Stomach (tissue), 9 donors: ENCODE measurements around the gene DCD. TPM values are rescaled to one million over a fixed set of nuclear protein-coding genes. Genes with fewer than 3 reads are reported as not detected.

Source experiments
- DNase-seq, 2 donors: peaks; one replicate each; pipeline versions ENCODE4 v3.0.0 to v3.0.0-alpha.2; 2013 to 2019
- H3K27ac ChIP-seq, 5 donors: fragments of 200-600 bp in 4 of 5; sonication (generic) in 4 of 5; one replicate each; pipeline ENCODE4 v1.5.1; 2013 to 2019; ENCODE audit warnings: mild to moderate bottlenecking in 1 of 5, moderate library complexity in 1 of 5
- H3K27me3 ChIP-seq, 3 donors: fragments of 200-600 bp; sonication (generic); one replicate each; pipeline ENCODE4 v1.5.1; 2017 to 2019; ENCODE audit warnings: mixed run types in 1 of 3
- H3K36me3 ChIP-seq, 4 donors: fragments of 200-600 bp; sonication (generic); 1 replicate in 3 of 4; 2 replicates in 1 of 4; pipeline ENCODE4 v1.5.1; 2016 to 2019
- H3K4me1 ChIP-seq, 4 donors: fragments of 200-600 bp; sonication (generic); one replicate each; pipeline ENCODE4 v1.5.1; 2016 to 2019
- H3K4me3 ChIP-seq, 4 donors: fragments of 200-600 bp; sonication (generic) in 3 of 4; one replicate each; pipeline ENCODE4 v1.5.1; 2016 to 2019; ENCODE audit warnings: mild to moderate bottlenecking in 1 of 4
- H3K9me3 ChIP-seq, 4 donors: fragments of 200-600 bp; sonication (generic); one replicate each; pipeline ENCODE4 v1.5.1; 2016 to 2019
- CTCF ChIP-seq, 7 experiments: fragments of 450-650 bp in 4 of 7; fragments of 200-600 bp in 3 of 7; sonication (generic) in 3 of 7; IDR thresholded peaks; one replicate each; pipeline ENCODE4 v1.5.1; 2016 to 2019; ENCODE audit warnings: antibody characterized with exemption in 7 of 7, control low read depth in 2 of 7, mild to moderate bottlenecking in 1 of 7
- EP300 ChIP-seq: sonication (generic); formaldehyde crosslinking; IDR thresholded peaks from one replicate; pipeline ENCODE4 v1.6.1; 2017; ENCODE audit warnings: antibody characterized with exemption
- POLR2A ChIP-seq, 4 donors: fragments of 450-650 bp; IDR thresholded peaks; one replicate each; pipeline ENCODE4 v1.6.1; 2016; ENCODE audit warnings: antibody characterized with exemption in 4 of 4, control low read depth in 2 of 4, mild to moderate bottlenecking in 1 of 4, moderate library complexity in 1 of 4
- POLR2AphosphoS5 ChIP-seq, 3 donors: sonication (generic); formaldehyde crosslinking; IDR thresholded peaks; one replicate each; pipeline ENCODE4 v1.6.1; 2016; ENCODE audit warnings: antibody characterized with exemption in 3 of 3
- WGBS, 5 donors: extraction: QIAGEN DNeasy Blood & Tissue Kit in 3 of 5; methylation state at CpG; one replicate each; pipeline versions ENCODE4 v1.1.5 to v1.1.7; 2013 to 2018; 5-methylcytosine and 5-hydroxymethylcytosine counted together
- intact Hi-C: fragments of 100-400 bp; cut with DNase I; formaldehyde crosslinking; loops from one replicate; pipeline ENCODE4 v1.15.1; 2023; ENCODE audit warnings: low total_unique reads
- polyA plus RNA-seq, 3 donors: library from polyadenylated mRNA; stranded (reverse); fragments of 200-250 nt; gene quantifications; one replicate each; pipeline ENCODE4 v1.2.3, GENCODE V29; 2013
- total RNA-seq, 5 donors: library from RNA; depleted of rRNA; stranded (reverse); fragments of >200 nt; gene quantifications; one replicate each; pipeline versions ENCODE4 v1.1.0 to v1.2.3, GENCODE V29; 2014 to 2016
- donor health status: healthy with polysubstance abuse.
- donor health status: Bipolar disorder and iron deficiency.
- donor health status: healthy.

DCD gene
- total and polyA plus RNA-seq, 8 donors, result not detected

GRCh38 chr12:54611715-54612149, 36.4 kb downstream of the DCD start:
- DNase-seq, result no peak

GRCh38 chr12:54608769-54609168, 39.4 kb downstream of the DCD start:
- Histone ChIP-seq H3K4me3 (no peak overlapping the region), H3K36me3 (no peaks in the 10 kb centered on the region), H3K27ac (no peak overlapping the region), H3K27me3 (peaks cover 0 to 9% (median 0%) of the 10 kb centered on the region in 3 donors), H3K9me3 (no peaks in the 10 kb centered on the region), H3K4me1 (no peaks in the 10 kb centered on the region)
- TF ChIP-seq EP300 (no peak), POLR2A (IDR thresholded peaks at IDR 0.05) (no peak)
- intact Hi-C loops, result no loop called here
- DNase-seq, result no peak
- WGBS, 5 donors, result 71 to 81% (median 80%) methylated on average over 2 of the region's 2 CpGs

More at GRCh38 chr12:54611715-54612149, 36.4 kb downstream of the DCD start:
- H3K4me1 ChIP-seq, result no peaks in the 10 kb centered on the region
- no peak overlapping the region for H3K27ac ChIP-seq
- no peaks in the 10 kb centered on the region for H3K9me3 ChIP-seq
- H3K27me3 ChIP-seq, result peaks cover 0 to 18% (median 0%) of the 10 kb centered on the region in 3 donors
- TF ChIP-seq POLR2A (IDR thresholded peaks at IDR 0.05), result no peak
- TF ChIP-seq POLR2AphosphoS5 (IDR thresholded peaks at IDR 0.05), result no peak
- no peak for TF ChIP-seq EP300
- TF ChIP-seq CTCF (IDR thresholded peaks at IDR 0.05), result no peak
- H3K4me3 ChIP-seq, result no peak overlapping the region
- H3K36me3 ChIP-seq, result no peaks in the 10 kb centered on the region
- intact Hi-C loops, result no loop called here
- 42 to 66% (median 49%) methylated on average over 3 of the region's 3 CpGs for WGBS, 5 donors

DNA sequence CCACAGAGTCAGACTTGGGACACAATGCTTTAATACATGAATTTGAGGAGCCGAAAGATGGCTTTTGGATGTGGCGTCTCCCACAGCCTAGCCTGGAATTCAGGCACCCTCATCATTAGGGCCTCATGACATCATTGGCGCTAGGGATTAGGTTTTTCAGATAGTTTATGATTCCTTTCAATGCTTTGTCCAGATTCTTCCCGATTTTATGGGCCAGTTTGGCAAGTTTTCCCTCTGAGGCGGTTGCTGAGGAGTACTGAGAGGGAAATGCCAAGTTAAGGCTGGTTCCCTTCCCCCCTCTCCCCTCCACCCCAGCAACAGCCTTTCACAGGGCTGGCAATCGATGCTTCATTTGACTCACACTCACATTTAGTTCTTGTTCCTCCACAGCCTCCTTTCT, 40.0 kb downstream of the DCD start:
- intact Hi-C loops, result no loop called here
- Histone ChIP-seq H3K4me3 (no peak overlapping the region), H3K9me3 (no peaks in the 10 kb centered on the region), H3K27ac (no peak overlapping the region), H3K36me3 (no peaks in the 10 kb centered on the region), H3K27me3 (peaks cover 0 to 9% (median 0%) of the 10 kb centered on the region in 3 donors), H3K4me1 (no peaks in the 10 kb centered on the region)
- 62 to 72% (median 69%) methylated on average over 6 of the region's 6 CpGs for WGBS, 5 donors
- no peak for TF ChIP-seq EP300
- TF ChIP-seq POLR2AphosphoS5 (IDR thresholded peaks at IDR 0.05), result no peak
- no peak for DNase-seq

DNA sequence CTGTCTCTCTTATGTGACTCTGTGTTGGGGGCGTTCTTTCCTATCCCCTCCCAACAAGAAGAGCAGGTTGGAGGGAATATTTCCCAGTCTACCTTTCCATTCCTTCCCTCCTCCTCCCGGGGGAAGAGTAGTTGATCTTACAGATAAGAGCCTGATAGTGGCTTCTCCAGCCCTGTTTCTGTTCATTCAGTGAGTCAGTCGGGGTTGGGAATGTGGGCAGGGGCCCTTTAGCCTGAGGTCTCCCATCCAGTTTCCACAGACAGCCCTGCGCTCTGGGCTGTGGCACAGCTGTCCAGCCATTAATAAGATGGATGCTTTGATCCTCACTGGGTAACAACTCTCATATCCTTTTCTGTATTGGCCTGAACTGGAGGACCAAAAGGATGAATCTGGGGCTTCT, 41.6 kb downstream of the DCD start:
- no peaks in the 10 kb centered on the region for H3K9me3 ChIP-seq
- intact Hi-C loops, result no loop called here
- DNase-seq, result no peak
- TF ChIP-seq POLR2A (IDR thresholded peaks at IDR 0.05) (no peak), CTCF (IDR thresholded peaks at IDR 0.05) (no peak), POLR2AphosphoS5 (IDR thresholded peaks at IDR 0.05) (no peak), EP300 (no peak)
- H3K4me1 ChIP-seq, result no peaks in the 10 kb centered on the region
- H3K27ac ChIP-seq, result no peak overlapping the region
- WGBS, 5 donors, result 37 to 54% (median 44%) methylated on average over 4 of the region's 4 CpGs
- no peaks in the 10 kb centered on the region for H3K36me3 ChIP-seq
- no peak overlapping the region for H3K4me3 ChIP-seq
- H3K27me3 ChIP-seq, result peaks cover 0 to 9% (median 0%) of the 10 kb centered on the region in 3 donors

DNA sequence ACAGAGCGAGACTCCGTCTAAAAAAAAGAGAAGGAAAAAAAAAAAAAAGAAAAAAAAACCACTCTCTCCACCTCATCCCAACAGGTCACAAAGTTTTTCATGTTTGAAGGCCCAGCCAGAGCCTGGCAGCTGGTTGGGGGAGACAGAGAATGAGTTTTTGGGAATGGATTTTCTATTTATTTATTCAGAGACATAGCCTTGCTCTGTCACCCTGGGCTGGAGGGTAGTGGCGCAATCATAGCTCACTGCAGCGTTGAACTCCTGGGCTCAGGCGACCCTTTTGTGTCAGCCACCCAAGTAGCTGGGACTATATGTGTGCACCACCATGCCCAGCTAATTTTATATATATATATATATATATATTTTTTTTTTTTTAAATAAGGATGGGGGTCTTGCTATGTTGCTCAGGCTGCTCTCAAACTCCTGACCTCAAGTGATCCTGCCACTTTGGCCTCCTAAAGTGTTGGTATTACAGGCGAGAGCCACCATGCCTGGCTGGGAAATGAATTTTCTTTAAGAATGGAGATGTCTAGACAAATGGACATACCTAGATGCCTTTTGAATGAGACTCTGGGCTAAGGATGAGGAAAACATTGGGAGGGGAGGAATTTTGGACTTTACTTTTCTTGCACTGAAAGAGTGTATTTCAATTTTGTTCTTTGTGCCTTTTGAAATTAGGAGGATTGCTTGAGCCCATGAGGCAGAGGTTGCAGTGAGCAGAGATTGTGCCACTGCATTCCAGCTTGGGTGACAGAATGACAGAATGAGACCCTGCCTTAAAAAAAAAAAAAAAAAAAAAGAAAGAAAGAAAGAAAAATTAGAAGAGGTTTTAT, 42.8 kb downstream of the DCD start:
- Histone ChIP-seq H3K27me3 (peaks cover 0 to 9% (median 0%) of the 10 kb centered on the region in 3 donors), H3K4me3 (no peak overlapping the region), H3K36me3 (no peaks in the 10 kb centered on the region), H3K4me1 (no peaks in the 10 kb centered on the region), H3K27ac (no peak overlapping the region), H3K9me3 (no peaks in the 10 kb centered on the region)
- WGBS, 5 donors, result 88 to 97% (median 94%) methylated on average over 6 of the region's 6 CpGs
- DNase-seq, result no peak
- intact Hi-C loops, result no loop called here
- TF ChIP-seq CTCF (IDR thresholded peaks at IDR 0.05) (no peak), EP300 (no peak), POLR2A (IDR thresholded peaks at IDR 0.05) (no peak), POLR2AphosphoS5 (IDR thresholded peaks at IDR 0.05) (no peak)
